Left forelimb (tissue), 1 donor: ENCODE measurements around the gene TBRG4.
A peak's percentile ranks its signal among the peaks of the same experiment; 100 is the strongest.

Experiments
- DNase-seq: peaks from one replicate; pipeline ENCODE4 v3.0.0-alpha.2; 2018; ENCODE audit warnings: low spot score

The TBRG4 gene

DNA sequence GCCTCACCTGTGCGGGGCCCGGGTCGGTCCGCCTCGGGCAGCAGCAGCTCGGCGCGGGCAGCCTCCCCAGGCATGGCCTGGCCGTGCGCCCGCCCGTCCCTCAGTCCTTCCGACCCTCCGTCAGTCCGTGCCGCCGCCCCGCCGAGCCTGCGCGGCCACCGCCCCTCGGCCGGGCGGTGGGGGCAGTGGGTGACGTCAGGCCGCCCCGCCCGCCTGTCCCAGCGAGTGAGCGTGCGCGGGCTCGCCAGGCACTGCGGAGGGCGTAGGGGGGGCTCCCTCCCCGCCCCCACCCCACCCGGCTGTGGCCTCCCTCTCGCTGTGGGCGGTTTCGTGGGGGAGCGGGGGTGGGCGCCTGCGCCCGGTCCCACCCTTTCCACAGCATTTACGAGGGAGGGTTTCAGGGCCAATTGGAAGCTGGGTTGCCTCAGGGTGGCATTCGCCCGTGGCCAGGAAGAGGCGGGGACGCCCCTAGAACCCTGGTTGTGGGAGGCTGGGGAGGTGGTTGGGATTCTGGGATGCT lies 22.6 kb downstream of the TBRG4 start, which contains the start of gene NACAD:
NACAD (minus strand) TSS at position 149 of the 520 bp plus-strand sequence; CDS start at position 74, 75 bp downstream.
- DNase-seq, result no peak

DNA sequence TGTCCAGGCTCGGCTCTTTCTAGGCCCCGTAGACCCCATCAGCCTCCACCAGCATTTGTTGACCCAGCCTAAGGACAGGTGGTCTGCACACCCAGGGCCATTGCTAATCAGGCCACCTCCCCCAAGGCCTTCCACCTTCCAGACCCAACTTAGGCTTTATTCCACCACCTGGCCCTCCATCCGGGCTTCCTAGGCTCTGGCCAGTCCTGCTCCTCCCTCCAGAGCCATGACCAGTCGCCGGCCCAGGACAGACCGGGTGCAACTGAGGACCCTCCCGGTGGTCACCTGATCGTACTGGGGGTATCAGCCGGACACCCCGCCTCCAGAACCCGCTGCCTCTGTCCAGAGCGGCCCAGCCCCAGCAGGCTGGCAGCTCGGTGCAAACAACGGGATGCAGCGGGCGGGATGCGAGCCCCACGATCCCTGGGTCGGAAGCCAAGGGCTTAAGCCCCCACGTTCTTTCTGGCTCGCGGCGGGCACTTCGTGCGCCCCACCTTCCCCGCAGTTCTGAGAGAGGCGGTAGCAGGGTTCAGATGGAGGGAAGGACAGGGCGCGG lies 23.3 kb downstream of the TBRG4 start:
- DNase-seq, result no peak

DNA sequence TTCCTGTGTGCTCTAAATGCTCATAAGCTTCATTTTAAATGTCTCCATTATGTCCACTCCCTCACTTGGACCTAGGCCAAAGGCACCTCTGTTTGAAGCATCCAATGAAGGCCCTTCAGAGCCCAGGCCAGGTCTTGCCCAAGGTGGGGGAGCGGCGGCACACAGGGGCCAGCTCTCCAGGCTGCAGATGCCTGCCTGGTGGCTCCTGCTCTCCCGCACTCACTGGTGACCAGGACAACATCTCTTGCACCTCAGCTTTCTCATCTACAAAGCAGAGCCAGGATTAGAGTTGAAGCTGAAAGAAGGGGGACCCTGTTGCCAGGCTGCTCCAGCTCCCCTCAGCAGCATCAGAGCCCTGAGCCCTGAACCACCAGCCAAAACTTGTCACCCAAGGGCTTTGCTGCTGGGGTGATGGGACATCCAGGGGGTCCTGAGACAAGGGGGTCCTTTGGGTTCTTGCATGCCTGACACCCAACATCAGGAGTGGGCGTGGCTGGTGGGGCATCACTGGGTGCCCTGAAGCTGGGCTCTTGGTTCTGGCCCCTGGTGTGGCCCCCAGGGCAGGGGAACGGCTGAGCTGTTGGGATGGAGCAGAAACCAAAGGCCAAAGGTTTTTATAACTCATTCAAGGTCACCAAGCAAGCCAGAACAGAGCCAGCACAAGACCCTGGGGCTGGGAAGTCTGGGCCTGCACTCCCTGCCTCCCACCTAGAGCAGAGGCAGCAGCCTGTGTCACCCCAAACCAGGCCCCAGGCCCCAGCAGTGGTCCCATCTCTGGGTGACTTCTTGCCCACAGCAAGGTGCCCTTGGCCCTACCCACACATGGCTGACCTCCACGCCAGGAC lies 24.0 kb downstream of the TBRG4 start:
- DNase-seq, result no peak

DNA sequence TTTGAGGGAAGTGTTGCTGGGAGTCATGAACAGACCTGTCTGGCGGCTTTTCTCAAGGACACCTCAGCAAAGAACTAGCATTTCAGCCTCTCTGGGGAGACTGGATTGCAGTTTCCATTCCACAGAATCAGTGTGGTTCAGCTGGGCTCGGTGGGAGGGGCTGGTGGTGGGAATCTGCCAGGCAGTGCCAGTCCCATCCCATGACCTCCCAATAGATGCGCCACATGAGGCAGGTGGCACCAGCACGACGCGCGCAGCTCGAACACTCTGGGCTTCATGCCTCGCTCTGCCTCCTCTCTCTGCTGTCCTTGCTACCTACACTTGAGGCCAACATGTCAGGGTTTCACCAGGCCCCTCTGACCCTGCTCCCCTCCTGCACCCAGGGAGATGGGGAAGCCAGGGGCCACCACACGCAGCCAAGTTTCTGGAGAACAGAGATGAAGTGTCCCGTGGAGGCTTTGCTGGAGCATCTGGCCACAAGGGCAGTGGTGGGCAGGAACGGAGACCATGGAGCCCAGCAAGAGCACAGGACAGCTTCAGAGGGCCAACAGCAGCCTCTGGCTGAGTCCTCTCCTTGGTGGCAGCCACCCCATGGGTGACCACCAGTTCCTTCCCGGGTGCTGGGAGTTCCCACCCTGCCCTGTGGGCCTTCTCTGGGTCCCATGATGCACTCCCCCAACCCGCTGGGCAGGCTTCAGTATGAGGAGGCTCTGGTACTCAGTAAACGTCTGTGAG lies 25.0 kb downstream of the TBRG4 start:
- no peak for DNase-seq

DNA sequence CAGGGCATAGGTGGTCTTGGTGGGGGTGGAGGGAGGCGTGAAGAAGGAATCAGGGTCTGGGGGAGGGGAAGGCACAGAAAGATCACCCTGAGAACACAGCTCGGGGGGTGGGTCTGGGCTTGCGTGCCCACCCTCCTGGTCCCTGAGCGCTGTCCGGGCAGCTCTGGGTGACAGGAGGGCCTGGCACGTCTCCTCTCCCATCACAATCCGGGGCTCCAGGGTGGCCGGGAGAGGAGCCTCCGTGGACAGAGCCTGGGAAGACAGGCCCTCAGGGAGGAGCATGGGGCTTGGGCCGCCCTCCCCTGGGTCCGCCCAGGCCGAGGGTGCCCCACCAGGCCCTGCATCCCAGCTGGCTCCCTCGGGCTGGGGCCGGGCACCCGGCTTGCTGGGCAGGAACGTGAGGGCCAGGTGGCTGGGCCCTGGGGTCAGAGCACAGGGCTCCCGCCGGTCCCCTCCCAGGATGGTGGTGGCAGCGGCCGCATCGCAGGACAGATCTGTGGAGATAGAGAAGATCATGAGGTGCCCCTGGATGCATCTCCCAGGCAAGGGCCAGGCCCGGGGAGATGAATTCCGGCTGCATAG lies 25.8 kb downstream of the TBRG4 start:
- DNase-seq, result no peak

DNA sequence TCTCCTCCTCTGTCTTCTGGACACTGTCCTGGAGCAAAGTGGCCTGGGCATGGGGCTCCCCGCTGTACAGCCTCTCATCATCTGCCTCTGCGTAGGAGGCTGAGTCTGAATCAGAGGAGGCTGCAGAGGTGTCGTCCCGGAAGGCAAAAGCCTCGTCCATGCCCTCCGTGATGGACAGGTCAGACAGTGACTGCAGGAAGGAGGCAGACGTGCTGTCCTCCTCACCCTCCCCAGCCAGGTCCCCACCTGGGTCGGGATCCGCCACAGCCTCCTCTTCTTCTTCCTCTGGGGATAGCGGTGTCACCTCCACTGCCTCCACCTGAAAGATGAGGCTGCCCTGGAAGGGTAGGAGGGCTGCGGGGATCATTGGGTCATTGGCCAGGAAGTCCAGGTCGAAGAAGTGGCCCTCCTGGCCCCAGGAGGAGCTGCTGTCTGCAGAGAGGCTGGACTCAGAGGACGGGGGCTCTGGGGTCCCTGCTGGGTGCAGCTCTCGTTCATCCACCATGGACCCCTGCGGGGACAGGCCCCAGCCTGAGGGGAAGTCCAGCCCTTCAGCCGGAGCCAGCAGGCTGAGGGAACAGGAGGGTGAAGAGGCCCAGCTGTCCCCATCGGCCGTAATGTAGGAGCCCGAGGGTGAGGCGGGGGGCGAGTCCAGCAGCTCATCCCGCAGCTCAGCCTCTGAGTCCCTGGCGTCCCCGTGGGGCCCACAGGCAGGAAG lies 26.4 kb downstream of the TBRG4 start:
- DNase-seq, result no peak

DNA sequence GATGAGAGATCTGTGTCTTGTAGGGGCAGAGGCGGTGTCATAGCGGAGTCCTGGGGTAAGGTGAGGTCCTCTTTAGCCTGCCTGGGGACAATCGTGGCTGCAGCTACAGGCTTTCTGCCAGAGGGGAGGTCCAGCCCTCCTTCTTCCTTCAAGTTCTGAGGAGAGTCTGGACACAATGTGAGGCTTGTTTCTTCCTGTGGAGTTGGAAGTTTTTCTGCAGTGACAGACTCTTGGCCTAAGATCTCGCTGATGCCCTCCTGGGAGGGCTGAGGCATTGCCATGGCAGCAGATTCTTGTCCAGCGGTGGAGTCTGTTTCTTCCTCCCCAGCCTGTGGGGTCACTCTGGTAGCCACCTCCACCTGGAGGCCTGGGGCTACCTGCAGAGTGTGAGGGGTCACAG lies 27.2 kb downstream of the TBRG4 start:
- DNase-seq, result no peak

DNA sequence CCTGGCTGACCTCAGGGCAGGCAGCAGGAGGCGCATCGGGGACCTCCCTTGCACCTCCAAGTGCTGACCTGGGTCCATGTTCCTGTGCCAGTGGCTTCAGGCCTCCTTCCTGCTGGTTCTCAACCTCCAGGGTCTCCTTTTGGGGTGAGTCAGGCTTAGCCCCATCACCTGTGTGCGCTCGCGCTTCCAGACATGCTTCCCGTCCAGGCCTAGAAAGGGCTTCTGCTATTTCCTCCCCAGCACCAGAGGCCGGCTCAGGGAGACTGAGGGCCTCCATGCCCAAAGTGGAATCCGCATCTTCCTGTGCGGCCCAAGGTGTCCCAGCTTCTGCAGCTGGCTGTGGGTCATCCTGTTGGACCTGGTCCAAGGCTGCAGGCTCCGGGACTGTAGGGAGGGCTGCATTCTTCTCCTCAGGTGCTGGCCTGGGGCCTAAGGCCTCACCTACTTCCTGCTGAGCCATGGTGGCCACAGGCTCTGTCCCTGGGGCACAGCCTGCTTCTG lies 28.6 kb downstream of the TBRG4 start:
- DNase-seq, result no peak

DNA sequence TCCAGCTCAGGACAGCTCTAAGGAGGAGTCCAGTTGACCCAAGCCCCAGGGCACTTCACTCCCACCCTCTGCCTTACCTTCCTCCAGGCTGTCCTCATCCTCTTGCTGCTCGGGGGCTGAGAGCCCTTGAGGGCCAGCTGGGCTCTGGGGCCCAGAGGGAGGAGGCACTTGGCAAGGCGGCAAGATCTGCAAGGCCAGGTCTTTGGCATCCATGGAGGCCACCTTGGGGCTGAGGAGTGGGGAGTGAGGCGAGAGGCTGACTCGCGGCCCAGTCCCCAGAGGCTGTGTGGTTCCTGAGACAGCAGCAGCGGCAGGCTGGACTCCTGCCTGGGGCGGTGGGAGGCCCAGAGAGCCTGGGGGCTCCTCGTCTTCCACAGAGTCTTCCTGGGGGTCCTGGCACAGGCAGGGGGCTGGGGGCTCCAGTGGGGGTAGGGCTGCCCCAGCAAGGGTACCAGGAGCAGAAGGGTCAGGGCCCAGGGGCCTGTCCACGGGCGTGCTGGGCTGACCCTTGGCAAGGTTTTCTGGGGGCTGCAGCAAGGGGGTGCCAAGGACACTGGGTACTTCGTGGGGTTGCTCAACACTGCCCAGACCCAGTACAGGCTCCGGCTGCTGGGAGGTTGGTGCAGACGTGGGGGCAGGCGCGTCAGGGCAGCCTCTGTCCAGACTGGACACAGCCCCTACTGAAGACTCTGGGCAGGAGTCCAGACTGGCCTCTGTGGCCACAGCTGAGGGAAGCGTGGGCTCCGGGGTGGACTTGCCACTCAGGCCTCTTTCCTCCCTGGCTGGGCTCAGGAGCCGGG lies 29.3 kb downstream of the TBRG4 start:
- peak; percentile 65 for DNase-seq

DNA sequence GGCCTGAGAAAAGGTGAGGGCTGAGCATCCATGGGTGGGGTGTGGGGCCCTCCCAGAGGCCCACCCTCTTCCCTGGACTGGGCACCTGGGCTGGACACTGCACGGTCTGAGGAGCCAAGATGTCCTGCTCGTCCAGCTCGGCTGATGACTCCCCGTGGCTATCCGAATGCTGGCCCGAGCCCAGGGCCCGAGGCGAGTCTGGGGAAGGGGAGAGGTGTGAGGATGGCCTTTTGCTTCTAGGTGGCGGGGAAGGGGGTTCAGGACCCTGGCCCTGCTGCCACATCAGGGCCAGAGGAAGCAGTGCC lies 29.9 kb downstream of the TBRG4 start:
- DNase-seq, result no peak

DNA sequence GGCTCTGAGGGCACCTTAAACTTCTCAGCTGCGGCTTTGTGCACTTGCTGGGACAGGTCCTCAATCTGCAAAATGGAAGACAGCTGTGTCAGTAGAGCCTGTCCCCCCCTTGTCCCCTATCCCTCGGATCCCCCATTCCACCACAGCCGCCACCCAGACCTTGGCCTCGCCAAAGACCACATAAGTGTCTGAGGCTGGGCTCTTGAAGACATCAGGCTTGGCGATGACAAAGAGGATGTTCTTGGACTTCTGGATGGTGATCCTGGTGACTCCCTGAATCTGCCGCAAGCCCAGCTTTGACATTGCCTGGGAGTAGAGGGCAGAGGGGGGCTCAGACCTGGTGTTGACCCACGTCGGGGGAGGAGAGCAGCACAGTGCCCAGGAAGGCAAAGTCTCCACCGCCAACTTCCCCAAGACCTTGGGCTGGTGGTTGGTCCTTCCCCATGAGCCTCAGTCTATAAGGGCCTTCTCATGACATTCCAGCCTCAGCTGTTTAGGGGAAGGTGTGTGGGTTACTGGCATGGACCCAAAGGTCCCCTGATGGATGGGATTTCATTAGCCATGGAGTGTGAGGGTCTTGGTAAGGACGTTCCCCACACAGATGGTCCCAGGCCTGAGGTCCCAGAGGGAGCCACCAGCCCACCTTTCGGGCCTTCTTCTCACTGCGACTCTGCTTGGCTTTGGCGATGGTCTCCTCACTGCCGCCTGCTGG lies 30.4 kb downstream of the TBRG4 start:
- DNase-seq, result peak; percentile 45

DNA sequence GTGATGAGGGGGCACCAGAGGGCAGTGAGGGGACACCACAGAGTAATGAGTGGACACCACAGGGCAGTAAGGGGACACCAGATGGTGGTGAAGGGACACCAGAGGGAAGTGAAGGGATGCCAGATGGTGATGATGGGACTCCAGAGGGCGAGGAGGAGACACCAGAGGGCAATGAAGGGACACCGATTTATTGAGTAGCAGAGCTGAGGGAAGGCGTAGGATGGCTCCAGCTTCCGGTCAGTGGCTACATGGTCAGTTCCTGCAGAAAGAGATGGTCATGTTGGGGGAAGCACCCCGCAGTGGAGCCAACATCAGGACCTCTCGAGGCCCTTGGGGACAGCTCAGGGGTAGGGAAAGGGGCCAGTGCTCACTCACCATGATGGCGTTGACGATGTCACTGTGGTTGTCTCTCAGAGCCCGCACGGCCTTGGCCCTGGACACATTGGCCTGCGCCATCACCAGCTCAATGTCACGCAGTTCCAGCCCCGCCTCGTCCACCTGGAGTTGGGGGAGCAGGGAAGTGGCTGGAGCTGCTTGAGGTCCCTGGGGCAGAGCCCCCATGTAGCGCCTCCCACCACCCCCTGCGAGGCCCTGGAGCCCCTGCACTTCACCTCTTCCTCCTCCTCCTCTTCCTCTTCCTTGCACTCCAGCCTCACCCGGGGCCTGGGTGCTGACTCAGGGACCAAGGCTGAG lies 31.1 kb downstream of the TBRG4 start:
- DNase-seq, result peak; percentile 41

DNA sequence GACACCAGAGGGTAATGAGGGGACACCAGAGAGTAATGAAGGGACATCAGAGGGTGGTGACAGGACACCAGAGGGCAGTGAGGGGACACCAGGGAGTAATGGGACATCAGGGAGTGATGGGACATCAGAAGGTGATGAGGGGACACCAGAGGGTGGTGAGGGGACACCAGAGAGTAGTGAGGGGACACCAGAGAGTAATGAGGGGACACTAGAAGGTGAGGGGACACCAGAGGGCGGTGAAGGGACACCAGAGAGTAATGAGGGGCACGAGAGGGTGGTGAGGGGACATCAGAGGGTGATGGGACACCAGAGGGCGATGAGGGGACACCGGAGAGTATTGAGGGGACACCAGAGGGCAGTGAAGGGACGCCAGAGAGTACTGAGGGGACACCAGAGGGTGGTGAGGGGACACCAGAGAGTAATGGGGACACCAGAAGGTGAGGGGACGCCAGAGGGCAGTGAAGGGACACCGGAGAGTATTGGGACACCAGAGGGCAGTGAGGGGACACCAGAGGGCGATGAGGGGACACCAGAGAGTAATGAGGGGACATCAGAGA lies 33.3 kb downstream of the TBRG4 start:
- peak; percentile 55 for DNase-seq

DNA sequence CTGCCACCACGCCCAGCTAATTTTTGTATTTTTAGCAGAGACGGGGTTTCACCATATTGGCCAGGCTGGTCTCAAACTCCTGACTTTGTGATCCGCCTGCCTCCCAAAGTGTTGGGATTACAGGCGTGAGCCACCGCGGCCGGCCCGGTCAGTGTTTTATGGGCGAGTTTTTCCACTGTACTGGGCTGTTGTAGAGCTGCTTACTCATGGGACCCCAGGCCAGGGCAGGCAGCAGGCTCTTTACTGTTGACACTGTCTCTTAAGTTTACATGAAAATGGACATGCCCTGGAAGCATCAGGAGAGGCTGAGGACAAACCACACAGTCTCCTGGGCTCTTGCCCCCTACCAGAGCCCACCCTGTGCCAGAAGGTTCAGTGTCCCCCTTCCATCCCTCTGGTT lies 33.9 kb downstream of the TBRG4 start:
- no peak for DNase-seq

DNA sequence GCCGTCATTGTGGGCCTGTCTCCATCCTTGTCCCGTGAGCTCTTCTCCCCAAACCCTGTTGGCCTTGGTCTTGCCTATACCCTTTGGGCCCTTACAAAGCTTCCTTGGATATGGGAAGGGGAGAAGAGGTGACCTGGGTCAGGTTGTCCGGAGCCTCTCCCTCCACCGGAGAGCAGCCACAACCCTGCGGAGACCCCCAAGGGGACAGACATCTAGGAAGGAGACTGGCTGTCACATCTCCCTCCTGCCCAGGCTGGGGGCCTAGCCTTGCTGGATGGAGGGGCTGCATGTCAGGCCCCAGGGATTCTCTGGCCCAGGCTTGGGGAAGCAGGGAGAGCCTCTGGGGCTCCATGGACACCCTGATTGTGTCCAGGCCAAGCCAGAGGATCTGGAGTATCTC lies 34.6 kb downstream of the TBRG4 start:
- DNase-seq, result no peak

DNA sequence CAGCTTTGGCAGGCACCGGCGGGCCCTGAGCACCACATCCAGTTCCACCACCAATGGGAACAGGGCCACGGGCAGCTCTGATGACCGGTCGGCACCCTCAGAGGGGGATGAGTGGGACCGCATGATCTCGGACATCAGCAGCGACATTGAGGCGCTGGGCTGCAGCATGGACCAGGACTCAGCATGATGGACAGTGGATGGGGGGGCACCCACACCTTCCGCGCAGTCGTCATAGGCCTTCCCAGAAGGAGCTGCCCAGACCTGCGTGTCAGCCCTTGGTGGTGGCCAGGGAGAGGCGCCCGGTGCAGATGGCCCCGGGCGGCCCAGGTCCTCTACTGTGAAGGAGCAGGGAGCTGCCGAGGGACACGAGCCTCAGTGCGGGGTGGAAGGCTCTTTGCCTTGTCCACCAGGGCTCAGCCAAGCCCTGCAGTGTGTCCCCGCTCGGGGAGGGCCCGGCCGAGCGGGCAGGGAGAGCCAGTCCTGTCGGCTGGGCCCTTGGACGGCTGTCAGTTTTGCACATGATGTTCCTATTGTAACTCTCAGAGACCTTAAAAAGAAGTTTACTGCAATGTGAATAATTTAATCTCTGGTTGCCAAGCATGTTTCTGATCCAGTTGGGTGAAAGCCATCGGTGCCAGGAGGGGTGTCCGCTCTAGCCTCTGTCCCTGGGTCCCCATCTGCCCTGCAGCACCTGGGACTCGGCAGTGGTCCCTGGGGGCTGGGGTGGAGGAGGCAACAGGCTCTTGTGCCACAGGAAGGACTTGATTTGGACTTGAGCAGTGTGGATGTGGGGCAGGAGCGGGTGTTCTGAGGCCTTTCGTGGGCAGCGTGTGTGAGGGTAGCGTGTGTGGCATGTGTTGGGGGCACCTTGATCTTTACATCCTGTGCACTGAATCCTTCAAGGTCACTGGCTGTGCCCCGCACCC lies 35.4 kb downstream of the TBRG4 start:
- no peak for DNase-seq

DNA sequence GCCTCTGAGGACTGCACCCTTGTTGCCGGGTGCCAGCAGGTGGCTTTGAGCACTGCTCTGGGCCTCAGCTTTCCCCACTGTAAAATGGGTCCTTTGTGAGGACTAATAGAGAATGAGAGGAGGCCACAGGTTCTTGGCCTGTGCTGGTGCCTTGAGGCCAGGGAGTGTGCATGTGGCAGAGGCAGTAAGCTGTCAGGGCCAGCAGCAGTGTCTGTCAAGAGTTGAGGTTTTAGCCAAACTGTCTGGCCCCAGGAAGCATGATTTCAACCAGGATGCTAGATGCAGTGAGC lies 36.2 kb downstream of the TBRG4 start:
- no peak for DNase-seq
